GM12878 (cell line): Measurements from ENCODE around the gene TMEM18. TPM values are rescaled to one million over a fixed set of nuclear protein-coding genes. Genes with fewer than 3 reads are reported as not detected.

ENCODE experiments used
- ATAC-seq: fragments of 200-7000 bp; cut with Tn5 transposase; 3 replicates; pipeline ENCODE4 v1.9.1; 2020; ENCODE audit warnings: mild to moderate bottlenecking, moderate library complexity
- BruUV-seq: library from RNA; stranded (reverse); fragments of 400-500 nt; replicated peaks from 2 replicates; lab custom pipeline; 2021; lab: Mats Ljungman, UMichigan
- CTCF ChIA-PET: fragments of 300-600 bp; sonication (Branson Sonifier 250); formaldehyde crosslinking; extraction: SDS; loops from one replicate; lab custom pipeline; 2021; ENCODE audit warnings: inconsistent platforms; lab: Yijun Ruan, JAX
- POLR2A ChIA-PET: fragments of 350-600 bp; formaldehyde crosslinking; extraction: SDS; loops from one replicate; lab custom pipeline; 2021; ENCODE audit warnings: inconsistent platforms; lab: Charles Lee
- RAD21 ChIA-PET: fragments of 300-600 bp; sonication (Branson Sonifier 250); formaldehyde crosslinking; loops from one replicate; lab custom pipeline; 2023; ENCODE audit warnings: antibody characterized with exemption; ENCODE audit not compliant: unreplicated experiment; lab: Charles Lee
- SMC1A ChIA-PET: fragments of 300-600 bp; sonication (Branson Sonifier 250); formaldehyde crosslinking; loops from one replicate; lab custom pipeline; 2023; ENCODE audit not compliant: unreplicated experiment, uncharacterized antibody; lab: Charles Lee
- DNase-seq: peaks from one replicate; pipeline ENCODE4 v3.0.0-alpha.2; 2011; ENCODE audit warnings: low read depth, low spot score
- FAIRE-seq: peaks from 3 replicates; lab custom pipeline; 2011; peaks lifted over from hg19 to GRCh38; lab: Jason Lieb, UNC
- H2AFZ ChIP-seq: 2 replicates; pipeline ENCODE4 v1.6.0; 2011; ENCODE audit warnings: low read depth, low read length, control low read depth; ENCODE audit not compliant: control insufficient read depth
- H3K27ac ChIP-seq: 2 replicates; pipeline ENCODE4 v1.5.1; 2011; ENCODE audit warnings: control low read depth; ENCODE audit not compliant: control insufficient read depth, insufficient read depth
- H3K27me3 ChIP-seq, 2 experiments: replicated peaks in 1 of 2; 2 replicates each; pipeline versions ENCODE4 v1.6.0 to v1.6.1; 2011; ENCODE audit warnings: low read length in 1 of 2; ENCODE audit not compliant: control insufficient read depth in 2 of 2, insufficient read depth in 2 of 2
- H3K36me3 ChIP-seq, 2 experiments: 2 replicates each; pipeline ENCODE4 v1.5.1; 2011; ENCODE audit warnings: low read length in 1 of 2; ENCODE audit not compliant: control insufficient read depth in 2 of 2, insufficient read depth in 2 of 2
- H3K4me1 ChIP-seq: 2 replicates; pipeline ENCODE4 v1.6.1; 2011; ENCODE audit warnings: mild to moderate bottlenecking, low read length, moderate library complexity, mixed read lengths; ENCODE audit not compliant: control insufficient read depth, insufficient read depth
- H3K4me2 ChIP-seq: 2 replicates; pipeline ENCODE4 v1.6.0; 2011; ENCODE audit warnings: control low read depth; ENCODE audit not compliant: control insufficient read depth, insufficient read depth
- H3K4me3 ChIP-seq: fragments of 200-600 bp; sonication (generic); 2 replicates; pipeline ENCODE4 v1.5.1; 2016
- H3K79me2 ChIP-seq: 2 replicates; pipeline ENCODE4 v1.6.0; 2011; ENCODE audit warnings: low read length; ENCODE audit not compliant: control insufficient read depth, insufficient read depth
- H3K9ac ChIP-seq: 2 replicates; pipeline ENCODE4 v1.8.0; 2011; ENCODE audit warnings: low read length, control low read depth, mixed read lengths; ENCODE audit not compliant: control insufficient read depth, insufficient read depth
- H3K9me3 ChIP-seq: replicated peaks from 3 replicates; pipeline ENCODE4 v1.5.1; 2011; ENCODE audit warnings: mild to moderate bottlenecking, low read length; ENCODE audit not compliant: control insufficient read depth, insufficient read depth
- H4K20me1 ChIP-seq: 2 replicates; pipeline ENCODE4 v1.6.0; 2011; ENCODE audit not compliant: control insufficient read depth, insufficient read depth
- CHD1 ChIP-seq: IDR thresholded peaks from 2 replicates; pipeline ENCODE4 v1.6.1; 2012; ENCODE audit warnings: low read depth, low read length, improper control_type of control experiment
- CREB1 ChIP-seq: IDR thresholded peaks from 2 replicates; pipeline ENCODE4 v1.6.1; 2012; ENCODE audit warnings: low read depth, mild to moderate bottlenecking, inconsistent platforms
- DPF2 ChIP-seq: fragments of 450-650 bp; IDR thresholded peaks from 2 replicates; pipeline ENCODE4 v1.6.1; 2017; ENCODE audit warnings: mild to moderate bottlenecking
- EZH2 ChIP-seq: IDR thresholded peaks from 2 replicates; pipeline ENCODE4 v1.6.1; 2012; ENCODE audit warnings: low read depth, mild to moderate bottlenecking, control low read depth, inconsistent platforms, low read length, borderline replicate concordance; ENCODE audit not compliant: control insufficient read depth
- HDGF ChIP-seq: fragments of 450-650 bp; IDR thresholded peaks from 2 replicates; pipeline ENCODE4 v1.6.1; 2016; ENCODE audit warnings: antibody characterized with exemption
- HSF1 ChIP-seq: fragments of 150-350 bp; IDR thresholded peaks from 2 replicates; pipeline ENCODE4 v1.6.1; 2014; ENCODE audit warnings: mild to moderate bottlenecking, low read depth, low read length
- MTA3 ChIP-seq: IDR thresholded peaks from 2 replicates; pipeline ENCODE4 v1.6.1; 2012; ENCODE audit warnings: low read length, inconsistent platforms, borderline replicate concordance
- POLR2AphosphoS2 ChIP-seq: IDR thresholded peaks from 2 replicates; pipeline ENCODE4 v1.6.1; 2011; ENCODE audit warnings: low read depth, mild to moderate bottlenecking, low read length, improper control_type of control experiment, moderate library complexity
- RELB ChIP-seq: fragments of 450-650 bp; IDR thresholded peaks from 2 replicates; pipeline ENCODE4 v1.6.1; 2017; ENCODE audit warnings: low read depth, mild to moderate bottlenecking, moderate library complexity
- RUNX3 ChIP-seq: IDR thresholded peaks from 2 replicates; pipeline ENCODE4 v1.6.1; 2012; ENCODE audit warnings: low read length, inconsistent platforms
- TBL1XR1 ChIP-seq: IDR thresholded peaks from 2 replicates; pipeline ENCODE4 v1.6.1; 2012; ENCODE audit warnings: low read depth, low read length, improper control_type of control experiment
- ZNF274 ChIP-seq: IDR thresholded peaks from one replicate; pipeline ENCODE4 v1.8.0; 2011; ENCODE audit not compliant: insufficient read length, insufficient read depth
- WGBS: methylation state at CpG from one replicate; pipeline ENCODE4 v1.1.6; 2016; ENCODE audit warnings: low lambda C conversion rate; ENCODE audit not compliant: insufficient replicate concordance, insufficient coverage; ENCODE audit errors: missing lambda C conversion rate; 5-methylcytosine and 5-hydroxymethylcytosine counted together
- in situ Hi-C: fragments of 300-500 bp; cut with MboI; formaldehyde crosslinking; loops from 9 replicates; pipeline ENCODE4 v1.14.3; 2018; ENCODE audit warnings: mixed read lengths
- intact Hi-C: fragments of 100-400 bp; cut with micrococcal nuclease; formaldehyde crosslinking; loops from one replicate; pipeline ENCODE4 v1.14.2; 2022; ENCODE audit not compliant: unreplicated experiment
- polyA plus RNA-seq, 11 experiments: library from polyadenylated mRNA; depleted of rRNA in 4 of 11; unstranded in 6 of 11; stranded (reverse) in 5 of 11; fragments of >200 nt; fragmentation: Nextera tagmentation in 4 of 11; fragmentation: Illumina TruSeq in 1 of 11; extraction: Ambion mirVana in 4 of 11; extraction: Trizol in 1 of 11; gene quantifications; 1 replicate in 1 of 11; 2 replicates in 10 of 11; pipeline versions ENCODE4 v1.2.1 to v1.2.3, GENCODE V29; 2011 to 2016; ENCODE audit warnings: inconsistent platforms in 2 of 11, missing spikeins in 2 of 11, low read depth in 1 of 11
- total RNA-seq, 4 experiments: library from RNA; depleted of rRNA in 3 of 4; stranded (reverse); fragments of >200 nt in 3 of 4; fragmentation: Illumina TruSeq in 1 of 4; extraction: Trizol in 1 of 4; gene quantifications; 2 replicates each; pipeline versions ENCODE4 v1.2.1 to v1.2.3, GENCODE V29; 2013 to 2021
- TF ChIP-seq, protein P1 (sequence below): fragments of 450-650 bp; IDR thresholded peaks from 2 replicates; pipeline ENCODE4 v1.6.1; 2014; ENCODE audit warnings: mild to moderate bottlenecking

TMEM18 gene
- total and polyA plus RNA-seq, 10 of the 15 experiments (the other 5 are each of a cell fraction or from before 2014, with no cell fraction given): 11.2 to 56.3 (median 26.0) TPM

DNA sequence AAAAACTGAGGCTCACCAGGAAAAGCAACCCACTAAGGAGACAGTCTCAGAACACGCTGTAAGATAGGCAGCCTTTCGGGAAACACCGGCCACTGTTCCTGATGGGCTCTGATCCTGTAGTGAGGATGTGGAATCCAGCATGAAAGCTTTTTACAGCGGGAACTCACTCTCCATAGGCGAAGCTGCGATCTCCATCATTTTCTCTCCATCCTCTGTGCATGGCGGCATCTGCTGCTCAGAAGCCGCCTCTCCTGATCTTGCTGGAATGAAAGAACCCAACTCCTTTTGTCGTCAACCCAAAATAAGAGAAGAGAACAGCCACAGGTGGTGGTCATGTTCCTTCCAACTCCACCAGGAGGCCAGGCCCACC lies 49.9 kb downstream of the TMEM18 start:
- DNase-seq (no peak), FAIRE-seq (no peak), ATAC-seq (no peak)
- Histone ChIP-seq H3K9me3 (no peaks in the 10 kb centered on the region), H4K20me1 (no peaks in the 10 kb centered on the region), H3K27me3 (no peaks in the 10 kb centered on the region), H3K79me2 (no peaks in the 10 kb centered on the region), H3K36me3 (no peaks in the 10 kb centered on the region), H3K4me3 (no peak overlapping the region), H3K9ac (no peak overlapping the region), H3K27ac (no peak overlapping the region), H3K4me1 (no peaks in the 10 kb centered on the region), H3K4me2 (no peak overlapping the region), H2AFZ (no peak overlapping the region)
- no TSS peak for BruUV-seq
- TF ChIP-seq HSF1 (no peak), ZNF274 (no peak), RELB (no peak), HDGF (no peak), CREB1 (no peak), CHD1 (no peak), TBL1XR1 (no peak), DPF2 (no peak), POLR2AphosphoS2 (no peak), RUNX3 (no peak), MTA3 (no peak), EZH2 (no peak)
- TF ChIP-seq, protein P1, sequence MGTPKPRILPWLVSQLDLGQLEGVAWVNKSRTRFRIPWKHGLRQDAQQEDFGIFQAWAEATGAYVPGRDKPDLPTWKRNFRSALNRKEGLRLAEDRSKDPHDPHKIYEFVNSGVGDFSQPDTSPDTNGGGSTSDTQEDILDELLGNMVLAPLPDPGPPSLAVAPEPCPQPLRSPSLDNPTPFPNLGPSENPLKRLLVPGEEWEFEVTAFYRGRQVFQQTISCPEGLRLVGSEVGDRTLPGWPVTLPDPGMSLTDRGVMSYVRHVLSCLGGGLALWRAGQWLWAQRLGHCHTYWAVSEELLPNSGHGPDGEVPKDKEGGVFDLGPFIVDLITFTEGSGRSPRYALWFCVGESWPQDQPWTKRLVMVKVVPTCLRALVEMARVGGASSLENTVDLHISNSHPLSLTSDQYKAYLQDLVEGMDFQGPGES: no peak
- RAD21 ChIA-PET: no interaction called here
- intact Hi-C loops: no loop called here
- in situ Hi-C loops: no loop called here
- 69% methylated on average over 9 of the region's 9 CpGs for WGBS
- CTCF ChIA-PET: no interaction called here
- SMC1A ChIA-PET: no interaction called here
- POLR2A ChIA-PET: no interaction called here
